Fibroblast of skin of back (primary cell): ENCODE measurements around the gene TRDN.
"Not testable (repeated sequence)": the region's sequence is repeated elsewhere in the genome, so short reads cannot be mapped to it uniquely, and the experiment has no call there.

Experiments
- DNase-seq: peaks from one replicate; pipeline ENCODE4 v3.0.0-alpha.2; 2013

Gene TRDN

GRCh38 chr6:123503619-123504018 lies 133.1 kb downstream of the TRDN start:
- DNase-seq, result no peak

GRCh38 chr6:123497025-123497424 lies 139.7 kb downstream of the TRDN start:
- no peak for DNase-seq

- no peak for DNase-seq
These were observed 147.2 kb downstream of the TRDN start for GRCh38 chr6:123489589-123489988.

GRCh38 chr6:123480986-123481385 lies 155.8 kb downstream of the TRDN start:
- DNase-seq, result no peak

- DNase-seq, result not testable (repeated sequence)
These were observed 164.6 kb downstream of the TRDN start for GRCh38 chr6:123472025-123472702.

GRCh38 chr6:123467392-123467791 lies 169.4 kb downstream of the TRDN start:
- no peak for DNase-seq

- DNase-seq, result no peak
These were observed 174.6 kb downstream of the TRDN start for GRCh38 chr6:123462152-123462551.

GRCh38 chr6:123458218-123458617 lies 178.5 kb downstream of the TRDN start:
- DNase-seq, result no peak

- no peak for DNase-seq
These were observed 179.9 kb downstream of the TRDN start for GRCh38 chr6:123456836-123457235.

GRCh38 chr6:123454448-123454847 lies 182.3 kb downstream of the TRDN start:
- DNase-seq, result no peak

- DNase-seq, result not testable (repeated sequence)
These were observed 183.7 kb downstream of the TRDN start for GRCh38 chr6:123453071-123453470.

GRCh38 chr6:123448306-123448884 lies 188.4 kb downstream of the TRDN start:
- DNase-seq, result no peak

- no peak for DNase-seq
These were observed 189.3 kb downstream of the TRDN start for GRCh38 chr6:123447315-123447937.

GRCh38 chr6:123439371-123439770 lies 197.4 kb downstream of the TRDN start:
- DNase-seq, result no peak

GRCh38 chr6:123434186-123434585 lies 202.6 kb downstream of the TRDN start:
- DNase-seq, result no peak

GRCh38 chr6:123430970-123431369 lies 205.8 kb downstream of the TRDN start:
- DNase-seq, result no peak

GRCh38 chr6:123427008-123427407 lies 209.7 kb downstream of the TRDN start:
- DNase-seq, result no peak

GRCh38 chr6:123423130-123423529 lies 213.6 kb downstream of the TRDN start:
- DNase-seq, result no peak

- DNase-seq, result no peak
These were observed 216.2 kb downstream of the TRDN start for GRCh38 chr6:123420512-123420911.

- no peak for DNase-seq
These were observed 218.7 kb downstream of the TRDN start for GRCh38 chr6:123418071-123418470.

GRCh38 chr6:123417535-123417934 lies 219.2 kb downstream of the TRDN start:
- DNase-seq, result no peak

- peak; percentile 54 for DNase-seq
These were observed 220.8 kb downstream of the TRDN start for GRCh38 chr6:123415844-123416468.

- DNase-seq, result no peak
These were observed 231.8 kb downstream of the TRDN start for GRCh38 chr6:123404975-123405374.

GRCh38 chr6:123402052-123402451 lies 234.7 kb downstream of the TRDN start:
- DNase-seq, result no peak
